HG03571 (cell line): ENCODE results near the gene ADH4.
"Not testable (repeated sequence)": the region's sequence is repeated elsewhere in the genome, so short reads cannot be mapped to it uniquely, and the experiment has no call there.

Experiments used
- ATAC-seq: cut with Tn5 transposase; IDR thresholded peaks from one replicate; pipeline ENCODE4 v1.9.1; 2021; ENCODE audit not compliant: unreplicated experiment

The ADH4 gene

DNA sequence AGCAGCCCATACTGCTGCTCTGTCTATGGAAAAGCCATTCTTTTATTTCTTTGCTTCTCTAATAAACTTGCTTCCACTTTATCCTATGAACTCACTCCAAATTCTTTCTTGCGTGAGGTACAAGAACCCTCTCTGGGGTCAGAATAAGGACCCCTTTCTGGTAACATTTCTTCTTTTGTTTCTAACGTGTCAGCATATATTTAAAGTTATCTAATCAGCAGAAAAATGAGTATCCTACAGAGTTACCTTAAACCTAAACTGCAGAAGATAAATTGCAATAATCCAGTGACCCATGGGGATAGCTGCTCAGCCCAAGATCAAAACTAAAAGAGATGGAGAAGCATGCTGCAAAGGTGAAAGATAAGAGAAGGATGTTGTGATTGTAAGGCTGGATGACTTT is 59.5 kb downstream of the ADH4 start:
- ATAC-seq = no peak

GRCh38 chr4:99082192-99082591 is 61.9 kb downstream of the ADH4 start:
- no peak for ATAC-seq

DNA sequence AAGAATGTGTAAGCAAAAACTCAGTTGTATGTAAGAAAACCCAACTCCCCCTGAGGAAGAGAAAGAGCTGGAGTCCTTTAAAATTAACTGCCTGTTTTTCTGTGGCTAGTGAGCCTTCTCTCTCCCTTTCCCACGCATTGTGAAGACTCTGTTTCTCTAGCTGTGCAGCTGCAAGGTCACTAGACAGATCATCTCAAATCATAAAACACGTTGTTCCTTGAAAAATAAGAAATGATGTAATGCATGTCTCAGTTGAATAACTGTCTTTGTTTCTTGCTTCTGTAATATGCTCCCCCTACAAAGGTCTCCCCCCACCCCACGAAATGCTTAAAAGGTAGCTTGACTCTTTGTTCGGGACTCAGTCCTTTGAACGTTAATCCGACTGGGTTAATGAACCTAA is 63.2 kb downstream of the ADH4 start:
- ATAC-seq = not testable (repeated sequence)

- ATAC-seq = no peak
Observed at GRCh38 chr4:99079625-99080295, 64.3 kb downstream of the ADH4 start.

- no peak for ATAC-seq
Observed at GRCh38 chr4:99078931-99079624, 65.0 kb downstream of the ADH4 start.

- ATAC-seq = no peak
Observed at GRCh38 chr4:99078336-99078735, 65.8 kb downstream of the ADH4 start.

DNA sequence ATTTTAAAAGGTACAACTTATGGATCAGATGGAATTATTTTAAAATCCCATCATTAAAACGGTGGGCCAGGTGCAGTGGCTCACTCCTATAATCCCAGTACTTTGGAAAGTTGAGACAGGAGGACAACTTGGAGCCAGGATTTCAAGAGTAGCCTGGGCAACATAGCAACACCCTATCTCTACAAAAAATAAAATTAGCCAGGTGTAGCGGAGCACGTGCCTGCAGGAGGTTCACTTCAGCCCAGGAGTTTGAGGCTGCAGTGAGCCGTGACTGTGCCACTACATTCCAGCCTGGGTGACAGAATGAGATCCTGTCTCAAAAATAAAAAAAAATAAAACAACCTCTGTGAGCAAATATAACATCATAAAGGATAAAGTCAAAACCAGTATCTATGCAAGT is 66.9 kb downstream of the ADH4 start:
- ATAC-seq = no peak

DNA sequence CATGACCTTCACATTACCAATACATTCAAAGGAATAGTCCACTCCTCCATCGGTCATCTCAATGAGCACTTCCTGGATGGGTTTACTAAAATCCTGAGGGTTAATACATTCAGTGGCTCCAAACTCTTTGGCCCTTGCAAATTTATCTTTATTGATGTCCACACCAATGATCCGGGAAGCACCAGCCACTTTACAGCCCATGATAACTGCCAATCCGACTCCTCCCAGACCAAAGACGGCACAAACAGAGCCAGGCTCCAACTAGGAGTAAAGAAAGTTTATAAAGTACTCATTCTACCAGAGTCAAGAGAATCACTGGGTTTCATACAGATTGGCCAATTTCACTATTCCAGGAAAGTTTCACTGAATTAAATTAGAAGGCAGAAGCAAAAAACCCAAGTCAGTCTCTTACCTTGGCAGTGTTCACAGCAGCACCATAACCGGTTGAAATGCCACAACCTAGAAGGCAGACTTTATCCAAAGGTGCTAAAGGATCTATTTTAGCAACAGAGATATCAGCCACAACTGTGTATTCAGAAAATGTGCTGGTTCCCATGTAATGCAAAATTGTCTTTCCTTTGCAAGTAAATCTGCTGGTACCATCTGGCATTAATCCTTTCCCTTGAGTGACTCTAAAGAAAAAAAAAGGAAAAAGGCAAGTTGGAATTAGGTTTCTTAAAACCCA is 67.7 kb downstream of the ADH4 start:
- ATAC-seq = no peak

DNA sequence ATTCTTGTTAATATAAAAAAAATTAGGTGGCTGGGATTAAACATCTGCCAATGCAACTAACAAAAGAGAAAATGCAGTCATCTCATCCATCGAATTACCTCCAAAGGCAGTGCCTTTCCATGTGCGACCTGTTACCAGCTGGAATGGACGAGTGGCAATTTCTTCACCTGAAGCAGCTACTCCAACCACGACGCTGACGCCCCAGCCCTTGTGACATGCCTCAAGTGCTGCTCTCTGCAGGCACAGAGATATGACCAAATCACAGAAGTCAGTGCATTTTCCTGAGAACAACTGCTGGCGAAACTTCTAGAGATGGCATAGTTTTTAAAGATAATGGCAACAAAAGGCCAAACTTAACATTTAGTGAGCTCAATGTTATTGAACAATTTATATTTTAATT is 69.3 kb downstream of the ADH4 start:
- no peak for ATAC-seq
